Neuronal stem cell (in vitro differentiated cells): Measurements from ENCODE around the gene SLC38A1. TPM values are rescaled to one million over a fixed set of nuclear protein-coding genes. Genes with fewer than 3 reads are reported as not detected.

Experiments used
- DNase-seq: peaks from one replicate; pipeline ENCODE4 v3.0.0-alpha.2; 2013; ENCODE audit warnings: low spot score
- H2AFZ ChIP-seq: one replicate; pipeline ENCODE4 v1.6.1; 2013; ENCODE audit warnings: mild to moderate bottlenecking, low read length, inconsistent platforms
- H2AK5ac ChIP-seq: 2 replicates; pipeline ENCODE4 v1.6.1; 2013; ENCODE audit warnings: low read depth, mild to moderate bottlenecking, inconsistent platforms, low read length, moderate library complexity, mixed read lengths
- H2BK120ac ChIP-seq: 2 replicates; pipeline ENCODE4 v1.6.1; 2013; ENCODE audit warnings: low read depth, mild to moderate bottlenecking, inconsistent platforms, low read length, moderate library complexity, mixed read lengths
- H2BK12ac ChIP-seq: one replicate; pipeline ENCODE4 v1.6.1; 2013; ENCODE audit warnings: low read length, inconsistent platforms
- H2BK15ac ChIP-seq: 2 replicates; pipeline ENCODE4 v1.6.1; 2013; ENCODE audit warnings: mild to moderate bottlenecking, low read length, inconsistent platforms, mixed read lengths
- H2BK5ac ChIP-seq: one replicate; pipeline ENCODE4 v1.6.1; 2013; ENCODE audit warnings: inconsistent platforms, mild to moderate bottlenecking, low read length, moderate library complexity
- H3K14ac ChIP-seq: one replicate; pipeline ENCODE4 v1.6.1; 2013; ENCODE audit warnings: low read length, inconsistent platforms
- H3K18ac ChIP-seq: 2 replicates; pipeline ENCODE4 v1.6.1; 2013; ENCODE audit warnings: low read length, inconsistent platforms
- H3K23ac ChIP-seq: 2 replicates; pipeline ENCODE4 v1.6.1; 2013; ENCODE audit warnings: low read depth, mild to moderate bottlenecking, mixed read lengths, low read length, inconsistent platforms; ENCODE audit not compliant: poor library complexity
- H3K27ac ChIP-seq: replicated peaks from 3 replicates; pipeline ENCODE4 v1.5.1; 2013; ENCODE audit warnings: low read length, inconsistent platforms
- H3K27me3 ChIP-seq, 3 experiments: 2 replicates each; pipeline ENCODE4 v1.6.1; 2013; ENCODE audit warnings: low read length in 3 of 3, mild to moderate bottlenecking in 2 of 3, inconsistent platforms in 1 of 3, low read depth in 1 of 3, mixed read lengths in 1 of 3, moderate library complexity in 1 of 3; ENCODE audit not compliant: control insufficient read depth in 3 of 3, insufficient read depth in 3 of 3
- H3K36me3 ChIP-seq, 2 donors: replicated peaks in 1 of 2; 2 replicates each; pipeline ENCODE4 v1.6.1; 2013; ENCODE audit warnings: low read length in 2 of 2; ENCODE audit not compliant: control insufficient read depth in 2 of 2, insufficient read depth in 2 of 2
- H3K4ac ChIP-seq: 2 replicates; pipeline ENCODE4 v1.6.1; 2013; ENCODE audit warnings: inconsistent platforms, mild to moderate bottlenecking, low read length, moderate library complexity
- H3K4me1 ChIP-seq, 2 donors: 1 replicate in 1 of 2; 2 replicates in 1 of 2; pipeline ENCODE4 v1.6.1; 2013; ENCODE audit warnings: low read length in 2 of 2, low read depth in 1 of 2; ENCODE audit not compliant: control insufficient read depth in 2 of 2, insufficient read depth in 1 of 2
- H3K4me2 ChIP-seq: one replicate; pipeline ENCODE4 v1.6.1; 2013; ENCODE audit warnings: mild to moderate bottlenecking, low read length, inconsistent platforms; ENCODE audit not compliant: insufficient read depth, poor library complexity, severe bottlenecking
- H3K4me3 ChIP-seq, 2 donors: 2 replicates each; pipeline ENCODE4 v1.5.1; 2013; ENCODE audit warnings: low read length in 2 of 2, mild to moderate bottlenecking in 2 of 2, inconsistent platforms in 1 of 2, moderate library complexity in 1 of 2
- H3K79me1 ChIP-seq: one replicate; pipeline ENCODE4 v1.6.1; 2013; ENCODE audit warnings: low read depth, mild to moderate bottlenecking, inconsistent platforms, low read length, moderate library complexity
- H3K9ac ChIP-seq: one replicate; pipeline ENCODE4 v1.6.1; 2013; ENCODE audit warnings: mild to moderate bottlenecking, low read depth, low read length, inconsistent platforms; ENCODE audit not compliant: poor library complexity
- H3K9me3 ChIP-seq, 2 donors: replicated peaks in 1 of 2; 2 replicates each; pipeline versions ENCODE3 to v1.6.1; 2013; ENCODE audit warnings: low read length in 2 of 2, mild to moderate bottlenecking in 2 of 2, inconsistent platforms in 1 of 2, low read depth in 1 of 2, mixed read lengths in 1 of 2, moderate library complexity in 1 of 2; ENCODE audit not compliant: control insufficient read depth in 2 of 2, insufficient read depth in 1 of 2
- H4K8ac ChIP-seq: one replicate; pipeline ENCODE4 v1.6.1; 2013; ENCODE audit warnings: low read depth, mild to moderate bottlenecking, inconsistent platforms, low read length, moderate library complexity
- H4K91ac ChIP-seq: one replicate; pipeline ENCODE4 v1.6.1; 2013; ENCODE audit warnings: low read length, low read depth, mild to moderate bottlenecking, inconsistent platforms; ENCODE audit not compliant: poor library complexity
- WGBS, 2 donors: extraction: QIAGEN DNeasy Blood & Tissue Kit; methylation state at CpG; one replicate each; pipeline ENCODE4 v1.1.7; 2013; ENCODE audit warnings: missing lambda C conversion rate in 2 of 2, mixed read lengths in 1 of 2; ENCODE audit not compliant: insufficient read length in 2 of 2, insufficient replicate concordance in 1 of 2; ENCODE audit errors: extremely low coverage in 2 of 2; 5-methylcytosine and 5-hydroxymethylcytosine counted together
- polyA plus RNA-seq, 2 experiments: library from polyadenylated mRNA; stranded (reverse); fragments of 200-250 nt; gene quantifications; one replicate each; pipeline ENCODE4 v1.2.3, GENCODE V29; 2013

The SLC38A1 gene
- polyA plus RNA-seq (2013, experiment 1 of 2), result 73.9 TPM
- polyA plus RNA-seq (2013, experiment 2 of 2), result 75.7 TPM

GRCh38 chr12:46268583-46269428 is at the start of gene SLC38A1:
TSS of gene SLC38A1 (minus strand) at chr12:46269043. CDS start at chr12:46239800, 29,243 bp downstream.
- Histone ChIP-seq H3K27me3 (peaks cover 0 to 22% (median 0%) of the 10 kb centered on the region in 3 experiments), H3K4me1 (peaks cover 3 to 8% of the 10 kb centered on the region in 2 donors)
- WGBS, 2 donors, result no CpG with 5 or more reads among the region's 73 CpGs

GRCh38 chr12:46318037-46318436 is 49.2 kb upstream of the SLC38A1 start:
- Histone ChIP-seq H2BK12ac (no peak overlapping the region), H2AFZ (no peak overlapping the region), H3K9me3 (no peaks in the 10 kb centered on the region), H3K23ac (no peak overlapping the region), H4K8ac (no peak overlapping the region), H3K4ac (no peak overlapping the region), H3K14ac (no peak overlapping the region), H3K27me3 (no peaks in the 10 kb centered on the region), H2BK5ac (no peak overlapping the region), H3K18ac (no peak overlapping the region), H3K36me3 (no peaks in the 10 kb centered on the region), H2AK5ac (no peak overlapping the region), H3K4me2 (no peak overlapping the region), H2BK15ac (no peak overlapping the region), H3K4me3 (no peak overlapping the region), H3K4me1 (no peaks in the 10 kb centered on the region), H3K27ac (no peak overlapping the region), H4K91ac (no peak overlapping the region), H3K9ac (no peak overlapping the region), H3K79me1 (no peaks in the 10 kb centered on the region), H2BK120ac (no peak overlapping the region)
- WGBS, 2 donors, result no CpG with 5 or more reads among the region's 5 CpGs
- DNase-seq, result no peak

More at GRCh38 chr12:46268583-46269428, at the start of gene SLC38A1:
- H2AFZ ChIP-seq, result peak within 1 kb of the TSS; percentile 96
- H3K4me3 ChIP-seq, result peak within 1 kb of the TSS; percentile 86 to 87
- peaks cover 6% of the 10 kb centered on the region for H3K79me1 ChIP-seq
- H4K8ac ChIP-seq, result peak within 1 kb of the TSS; percentile 30
- H3K4ac ChIP-seq, result peak within 1 kb of the TSS; percentile 93
- H2BK5ac ChIP-seq, result peak within 1 kb of the TSS; percentile 98
- H2BK120ac ChIP-seq, result peak within 1 kb of the TSS; percentile 62
- peak; percentile 77 for DNase-seq
- peak within 1 kb of the TSS; percentile 88 for H2AK5ac ChIP-seq
- peak within 1 kb of the TSS; percentile 99 for H3K18ac ChIP-seq
- H2BK15ac ChIP-seq, result peak within 1 kb of the TSS; percentile 91
- H3K27ac ChIP-seq, result peak within 1 kb of the TSS; percentile 89
- peak within 1 kb of the TSS; percentile 90 for H3K23ac ChIP-seq
- H3K14ac ChIP-seq, result peak within 1 kb of the TSS; percentile 76
- peak within 1 kb of the TSS; percentile 89 for H4K91ac ChIP-seq
- H3K9me3 ChIP-seq, result no peaks in the 10 kb centered on the region
- peak within 1 kb of the TSS; percentile 83 for H3K4me2 ChIP-seq
- peak within 1 kb of the TSS; percentile 98 for H3K9ac ChIP-seq
- H2BK12ac ChIP-seq, result peak within 1 kb of the TSS; percentile 24
- no peaks in the 10 kb centered on the region for H3K36me3 ChIP-seq

DNA sequence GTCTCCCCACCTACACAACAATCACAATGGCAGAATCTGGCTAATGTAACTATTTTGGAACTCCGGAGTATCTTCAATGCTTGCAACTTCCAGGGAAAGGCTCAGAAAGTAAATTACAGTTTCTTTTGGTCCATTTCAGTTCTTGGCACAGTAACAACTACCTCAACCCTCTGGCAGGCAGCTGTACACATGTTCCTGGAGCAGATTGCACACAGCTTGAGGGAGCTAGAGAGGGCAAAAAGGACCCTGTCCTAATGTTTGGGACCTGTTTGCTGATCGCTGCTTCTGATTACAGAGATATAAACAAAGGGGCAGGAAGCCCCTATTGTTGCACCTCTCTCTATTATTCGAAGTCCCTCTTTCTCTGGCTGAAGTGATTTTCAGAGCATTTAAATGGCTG is 35.2 kb upstream of the SLC38A1 start:
- Histone ChIP-seq H3K79me1 (peaks cover 2% of the 10 kb centered on the region), H2BK12ac (no peak overlapping the region), H3K9me3 (no peaks in the 10 kb centered on the region), H2BK120ac (no peak overlapping the region), H4K8ac (no peak overlapping the region), H3K4me2 (no peak overlapping the region), H4K91ac (no peak overlapping the region), H2BK15ac (no peak overlapping the region), H3K14ac (no peak overlapping the region), H3K23ac (no peak overlapping the region), H3K4me1 (peaks cover 2 to 5% of the 10 kb centered on the region in 2 donors), H2AK5ac (no peak overlapping the region), H3K27ac (no peak overlapping the region), H3K27me3 (no peaks in the 10 kb centered on the region), H2BK5ac (no peak overlapping the region), H3K36me3 (no peaks in the 10 kb centered on the region), H3K18ac (no peak overlapping the region), H3K4ac (no peak overlapping the region), H3K4me3 (no peak overlapping the region), H2AFZ (peak overlapping the region; percentile 37), H3K9ac (no peak overlapping the region)
- no CpG with 5 or more reads among the region's 3 CpGs for WGBS, 2 donors
- DNase-seq, result no peak

DNA sequence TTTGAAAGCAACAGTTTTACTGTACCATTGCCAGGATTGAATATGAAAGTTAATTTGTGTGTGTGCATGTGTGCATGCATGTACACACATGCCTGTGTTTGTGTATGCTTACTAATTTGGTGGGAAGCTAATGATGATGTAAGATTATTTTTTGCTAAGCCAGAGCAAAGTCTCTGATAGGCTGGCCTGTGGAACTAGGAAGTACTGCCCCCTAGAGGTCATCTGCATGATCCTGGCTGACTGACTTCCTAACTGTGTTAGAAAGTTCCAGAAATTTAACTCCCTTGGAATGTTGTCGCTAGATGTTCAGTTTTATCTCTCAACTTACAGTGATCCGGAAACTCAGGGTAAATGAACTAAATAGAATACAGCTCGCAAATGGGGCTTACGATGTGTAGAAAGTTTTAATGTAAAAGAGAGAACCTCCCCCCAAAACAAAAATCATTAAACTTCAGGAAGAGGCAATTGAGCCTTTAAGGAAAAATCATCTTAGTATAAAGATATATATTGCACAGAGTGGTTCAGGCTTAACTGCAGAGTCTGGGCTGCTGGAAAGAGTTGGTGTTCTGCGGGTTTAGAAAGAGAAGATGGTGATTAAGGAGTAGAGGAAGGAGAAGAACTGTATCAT is 34.3 kb upstream of the SLC38A1 start:
- WGBS, 2 donors, result no CpG with 5 or more reads among the region's 5 CpGs

More for the DNA sequence above, 34.3 kb upstream of the SLC38A1 start:
- H3K79me1 ChIP-seq, result peaks cover 2% of the 10 kb centered on the region
- no peak overlapping the region for H3K4ac ChIP-seq
- H3K14ac ChIP-seq, result no peak overlapping the region
- peaks cover 2 to 5% of the 10 kb centered on the region in 2 donors for H3K4me1 ChIP-seq
- H2BK120ac ChIP-seq, result no peak overlapping the region
- H3K9ac ChIP-seq, result no peak overlapping the region
- no peaks in the 10 kb centered on the region for H3K9me3 ChIP-seq
- H2BK5ac ChIP-seq, result no peak overlapping the region
- H4K8ac ChIP-seq, result no peak overlapping the region
- no peak overlapping the region for H2AK5ac ChIP-seq
- no peak overlapping the region for H3K27ac ChIP-seq
- H2AFZ ChIP-seq, result no peak overlapping the region
- H3K4me3 ChIP-seq, result no peak overlapping the region
- H3K27me3 ChIP-seq, result peaks cover 0 to 5% (median 0%) of the 10 kb centered on the region in 3 experiments
- no peak for DNase-seq
- H3K23ac ChIP-seq, result no peak overlapping the region
- H3K4me2 ChIP-seq, result no peak overlapping the region
- no peak overlapping the region for H3K18ac ChIP-seq
- H3K36me3 ChIP-seq, result no peaks in the 10 kb centered on the region
- H4K91ac ChIP-seq, result no peak overlapping the region
- no peak overlapping the region for H2BK15ac ChIP-seq
- H2BK12ac ChIP-seq, result no peak overlapping the region
